Measurements from ENCODE around the gene KAZN. TPM values are rescaled to one million over a fixed set of nuclear protein-coding genes. Genes with fewer than 3 reads are reported as not detected.

KAZN gene
- total RNA-seq, 1 donor = 3.9 TPM

- no peak overlapping the region for H3K4me3 ChIP-seq (ENCODE audit: low read depth, low read length)
- no peak for TF ChIP-seq CTCF (IDR thresholded peaks at IDR 0.05; ENCODE audit: insufficient read depth, low read length)
- DNase-seq (ENCODE audit: low read depth) = no peak
Measured at GRCh38 chr1:14983277-14983676, 384.8 kb downstream of the KAZN start.

- no peak for TF ChIP-seq CTCF (IDR thresholded peaks at IDR 0.05; ENCODE audit: insufficient read depth, low read length)
Measured at GRCh38 chr1:14986168-14986567, 387.7 kb downstream of the KAZN start.

GRCh38 chr1:14987829-14988603 lies 389.5 kb downstream of the KAZN start:
- TF ChIP-seq CTCF (IDR thresholded peaks at IDR 0.05; ENCODE audit: insufficient read depth, low read length) = no peak
- no peak overlapping the region for H3K4me3 ChIP-seq (ENCODE audit: low read depth, low read length)
- peak; percentile 71 for DNase-seq (ENCODE audit: low read depth)

More at GRCh38 chr1:14986168-14986567, 387.7 kb downstream of the KAZN start:
- DNase-seq (ENCODE audit: low read depth) = no peak
- no peak overlapping the region for H3K4me3 ChIP-seq (ENCODE audit: low read depth, low read length)

- H3K4me3 ChIP-seq (ENCODE audit: low read depth, low read length) = no peak overlapping the region
- no peak for TF ChIP-seq CTCF (IDR thresholded peaks at IDR 0.05; ENCODE audit: insufficient read depth, low read length)
- no peak for DNase-seq (ENCODE audit: low read depth)
Measured at GRCh38 chr1:14988636-14989035, 390.2 kb downstream of the KAZN start.

- no peak for TF ChIP-seq CTCF (IDR thresholded peaks at IDR 0.05; ENCODE audit: insufficient read depth, low read length)
- DNase-seq (ENCODE audit: low read depth) = no peak
- no peak overlapping the region for H3K4me3 ChIP-seq (ENCODE audit: low read depth, low read length)
Measured at GRCh38 chr1:14989931-14990728, 391.6 kb downstream of the KAZN start.

GRCh38 chr1:14993414-14993813 lies 394.9 kb downstream of the KAZN start:
- no peak overlapping the region for H3K4me3 ChIP-seq (ENCODE audit: low read depth, low read length)
- no peak for TF ChIP-seq CTCF (IDR thresholded peaks at IDR 0.05; ENCODE audit: insufficient read depth, low read length)
- DNase-seq (ENCODE audit: low read depth) = no peak

Data from fibroblast of the aortic adventitia (primary cell).